Measurements from ENCODE around the gene RPS6KL1. TPM values are rescaled to one million over a fixed set of nuclear protein-coding genes. Genes with fewer than 3 reads are reported as not detected.

RPS6KL1 gene
- total RNA-seq, 5 donors from 2014 or later (not counting 1 experiment from before 2014, with no cell fraction given), result 3.2 to 15.3 (median 6.2) TPM

DNA sequence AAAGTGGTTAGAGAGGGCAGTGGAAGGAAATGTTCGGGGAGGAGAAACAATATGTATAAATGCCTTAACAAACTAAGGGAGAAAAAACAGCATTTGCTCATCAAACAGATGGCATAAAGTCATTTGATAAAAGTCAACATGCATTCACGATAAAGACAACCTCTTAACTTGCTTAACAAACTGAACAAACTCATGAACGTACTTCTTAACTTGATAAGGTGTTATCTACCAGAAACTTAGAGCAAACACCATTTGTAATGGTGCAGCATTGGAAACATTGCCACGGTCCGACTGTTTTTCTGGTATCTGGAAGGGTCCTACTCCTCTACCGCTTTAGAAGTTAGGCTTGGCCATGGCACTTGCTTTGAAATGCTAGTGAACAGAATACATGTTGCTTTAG is 4.2 kb upstream of the RPS6KL1 start:
- ChIA-PET POLR2A (no interaction called here), CTCF (no interaction called here)
- Histone ChIP-seq H3K27ac (ENCODE audit: low read length) (no peak overlapping the region), H3K4me1 (ENCODE audit: control insufficient read depth in 1 of 2, extremely low read depth in 1 of 2, insufficient read depth in 2 of 2, low read length in 2 of 2) (peaks cover 3 to 12% of the 10 kb centered on the region in 2 experiments), H3K36me3 (ENCODE audit: control insufficient read depth in 2 of 2, extremely low read depth in 1 of 2, insufficient read depth in 1 of 2, low read length in 1 of 2) (no peaks in the 10 kb centered on the region), H3K27me3 (replicated peaks in 1 of 2; ENCODE audit: control insufficient read depth in 2 of 2, extremely low read depth in 1 of 2, insufficient read depth in 2 of 2, low read length in 1 of 2) (peaks cover 0 to 31% of the 10 kb centered on the region in 2 experiments), H3K4me3 (ENCODE audit: control insufficient read depth in 1 of 2, extremely low read depth in 1 of 2, low read length in 1 of 2) (no peak overlapping the region), H3K9me3 (no peaks in the 10 kb centered on the region)
- H3K36me3 Mint-ChIP-seq, result no peaks in the 10 kb centered on the region
- H3K4me3 Mint-ChIP-seq, result no peak overlapping the region
- H3K4me1 Mint-ChIP-seq, result peaks cover 11 to 17% (median 14%) of the 10 kb centered on the region in 3 donors
- WGBS (ENCODE audit: insufficient coverage), result 93% methylated on average over 3 of the region's 6 CpGs
- DNase-seq (no peak), ATAC-seq (replicated peaks in 1 of 4) (no peak)
- H3K27ac Mint-ChIP-seq, result no peak overlapping the region
- peaks cover 3 to 9% of the 10 kb centered on the region in 2 donors for H3K27me3 Mint-ChIP-seq
- H3K9me3 Mint-ChIP-seq, result no peaks in the 10 kb centered on the region

DNA sequence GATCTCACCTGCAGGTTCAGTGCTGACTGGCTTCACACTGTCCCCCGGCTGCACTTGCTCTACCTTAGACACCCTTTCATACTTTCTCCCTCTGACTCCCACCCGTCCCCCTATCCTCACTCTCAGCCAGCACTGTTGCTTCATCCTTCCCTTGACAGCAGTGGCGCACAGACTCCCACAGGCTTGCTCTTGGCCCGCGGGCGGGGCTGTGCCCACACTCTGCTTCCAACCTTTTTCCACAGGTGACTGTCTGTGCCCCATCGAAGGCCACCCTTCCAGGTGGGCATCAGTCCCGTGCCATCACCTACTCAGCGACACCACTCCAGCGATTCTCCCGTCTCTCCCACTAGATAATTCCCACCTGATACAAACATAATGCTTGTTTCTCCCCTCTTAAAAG is 1.0 kb upstream of the RPS6KL1 start:
- ATAC-seq (replicated peaks in 1 of 4) (no peak), DNase-seq (no peak)
- ChIA-PET POLR2A (no interaction called here), CTCF (interaction anchor here (0.7 to 1.5 kb wide), 3 partner anchors 19 to 1417 kb away, joined by 3 to 10 read pairs (median 5); no protein-coding TSS in a partner anchor)
- 90% methylated on average over 11 of the region's 11 CpGs for WGBS (ENCODE audit: insufficient coverage)
- Mint-ChIP-seq H3K36me3 (no peaks in the 10 kb centered on the region), H3K4me3 (peak overlapping the region in 1 of 3 donors; percentile 72), H3K27me3 (peaks cover 3 to 7% of the 10 kb centered on the region in 2 donors), H3K27ac (peak overlapping the region in 1 of 2 donors; percentile 43), H3K4me1 (peaks cover 14 to 17% (median 16%) of the 10 kb centered on the region in 3 donors), H3K9me3 (no peaks in the 10 kb centered on the region)
- Histone ChIP-seq H3K36me3 (ENCODE audit: control insufficient read depth in 2 of 2, extremely low read depth in 1 of 2, insufficient read depth in 1 of 2, low read length in 1 of 2) (no peaks in the 10 kb centered on the region), H3K4me1 (ENCODE audit: control insufficient read depth in 1 of 2, extremely low read depth in 1 of 2, insufficient read depth in 2 of 2, low read length in 2 of 2) (peaks cover under 1 to 12% of the 10 kb centered on the region in 2 experiments), H3K27me3 (replicated peaks in 1 of 2; ENCODE audit: control insufficient read depth in 2 of 2, extremely low read depth in 1 of 2, insufficient read depth in 2 of 2, low read length in 1 of 2) (peaks cover 0 to 23% of the 10 kb centered on the region in 2 experiments), H3K9me3 (no peaks in the 10 kb centered on the region), H3K4me3 (ENCODE audit: control insufficient read depth in 1 of 2, extremely low read depth in 1 of 2, low read length in 1 of 2) (no peak overlapping the region), H3K27ac (ENCODE audit: low read length) (no peak overlapping the region)

DNA sequence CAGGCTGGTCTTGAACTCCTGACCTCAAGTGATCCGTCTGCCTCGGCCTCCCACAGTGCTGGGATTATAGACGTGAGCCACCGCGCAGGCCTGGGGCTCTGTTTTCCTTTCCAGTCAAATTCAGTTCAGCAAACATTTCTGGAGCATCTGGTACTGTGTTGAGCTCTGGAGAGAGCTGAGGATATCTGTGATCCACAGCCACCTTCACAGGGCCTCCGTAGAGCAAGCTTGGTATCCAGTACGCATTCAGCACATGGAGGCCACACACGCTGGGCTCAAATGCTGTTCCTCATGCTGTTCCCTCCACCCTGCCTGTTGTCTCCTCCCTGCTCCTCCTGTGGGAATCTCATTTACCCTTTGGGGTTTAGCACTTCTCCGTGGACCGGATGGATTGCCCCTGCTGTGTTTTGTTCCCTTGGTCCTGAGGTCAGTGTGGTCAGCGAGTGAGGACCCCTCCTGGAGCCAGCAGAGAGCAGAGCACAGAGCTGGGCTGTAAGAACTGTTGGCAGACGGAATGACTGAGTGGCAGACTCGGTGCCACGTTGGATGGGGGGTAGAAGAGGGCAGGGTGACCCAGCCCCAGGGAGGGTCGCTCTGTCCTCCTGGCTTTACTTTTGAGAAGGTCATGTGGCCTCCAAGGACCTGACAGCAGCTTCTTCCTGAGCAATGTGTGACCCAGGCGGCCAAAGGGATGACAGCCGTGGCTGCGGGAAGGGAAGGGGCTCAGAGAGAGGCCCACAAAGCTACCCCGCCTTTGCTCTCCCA is 891 bp downstream of the RPS6KL1 start:
- Histone ChIP-seq H3K4me3 (ENCODE audit: control insufficient read depth in 1 of 2, extremely low read depth in 1 of 2, low read length in 1 of 2) (peak overlapping the region in 1 of 2 donors; percentile 38), H3K27ac (ENCODE audit: low read length) (no peak overlapping the region), H3K36me3 (ENCODE audit: control insufficient read depth in 2 of 2, extremely low read depth in 1 of 2, insufficient read depth in 1 of 2, low read length in 1 of 2) (no peaks in the 10 kb centered on the region), H3K4me1 (ENCODE audit: control insufficient read depth in 1 of 2, extremely low read depth in 1 of 2, insufficient read depth in 2 of 2, low read length in 2 of 2) (peaks cover 0 to 12% of the 10 kb centered on the region in 2 experiments), H3K27me3 (replicated peaks in 1 of 2; ENCODE audit: control insufficient read depth in 2 of 2, extremely low read depth in 1 of 2, insufficient read depth in 2 of 2, low read length in 1 of 2) (peaks cover 0 to 23% of the 10 kb centered on the region in 2 experiments), H3K9me3 (no peaks in the 10 kb centered on the region)
- DNase-seq (no peak), ATAC-seq (replicated peaks in 1 of 4) (no peak)
- Mint-ChIP-seq H3K27me3 (peaks cover 3 to 7% of the 10 kb centered on the region in 2 donors), H3K4me1 (peaks cover 13 to 19% (median 15%) of the 10 kb centered on the region in 3 donors), H3K36me3 (no peaks in the 10 kb centered on the region), H3K27ac (no peak overlapping the region), H3K9me3 (no peaks in the 10 kb centered on the region), H3K4me3 (peak overlapping the region; percentile 66 to 76 (median 72))
- 86% methylated on average over 14 of the region's 19 CpGs for WGBS (ENCODE audit: insufficient coverage)
- POLR2A ChIA-PET, result interaction anchor here in 1 of 2 donors (0.8 to 1.6 kb wide), 2 partner anchors 40 to 83 kb away, joined by 5 read pairs; no protein-coding TSS in a partner anchor
- CTCF ChIA-PET, result interaction anchor here (1.5 to 1.6 kb wide), 2 partner anchors 25 to 61 kb away, joined by 6 to 10 read pairs; no protein-coding TSS in a partner anchor

DNA sequence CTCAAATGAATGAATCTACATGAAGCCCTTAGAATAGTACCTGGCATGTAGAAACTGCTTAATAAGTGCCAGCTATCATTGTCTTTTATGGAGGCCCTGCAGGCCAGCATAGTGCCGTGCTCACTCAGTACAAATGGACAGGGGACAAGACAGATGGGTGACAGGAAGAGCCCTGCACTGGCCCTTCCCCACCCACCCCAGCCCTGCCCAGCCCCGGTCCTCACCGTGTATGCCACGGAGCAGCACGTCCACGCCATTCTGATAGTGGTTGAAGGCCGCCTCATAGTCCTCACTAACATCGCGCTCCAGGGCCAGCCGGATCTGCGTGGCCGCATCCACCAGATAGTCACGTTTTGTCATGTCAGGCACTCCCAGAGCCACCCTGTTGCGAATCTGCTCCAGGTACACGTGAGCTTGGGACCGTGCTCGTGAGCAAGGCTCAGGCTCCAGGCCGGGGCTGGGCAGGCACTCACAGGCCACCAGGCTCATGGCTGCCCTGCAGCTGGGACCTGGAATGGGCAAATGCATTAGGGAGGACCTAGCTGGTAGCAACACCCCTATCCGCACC is 1.9 kb downstream of the RPS6KL1 start:
- no peak overlapping the region for H3K27ac ChIP-seq (ENCODE audit: low read length)
- ATAC-seq (replicated peaks in 1 of 4) (no peak), DNase-seq (no peak)
- no peak overlapping the region for H3K4me3 ChIP-seq (ENCODE audit: control insufficient read depth in 1 of 2, extremely low read depth in 1 of 2, low read length in 1 of 2)
- 91% methylated on average over 18 of the region's 19 CpGs for WGBS (ENCODE audit: insufficient coverage)
- peaks cover 3 to 4% of the 10 kb centered on the region in 2 donors for H3K27me3 Mint-ChIP-seq
- H3K4me1 ChIP-seq (ENCODE audit: control insufficient read depth in 1 of 2, extremely low read depth in 1 of 2, insufficient read depth in 2 of 2, low read length in 2 of 2), result peaks cover 0 to 12% of the 10 kb centered on the region in 2 experiments
- no peaks in the 10 kb centered on the region for H3K36me3 Mint-ChIP-seq
- CTCF ChIA-PET, result interaction anchor here (0.6 to 1.6 kb wide), 5 partner anchors 11 to 605 kb away, joined by 3 to 6 read pairs (median 3); no protein-coding TSS in a partner anchor
- no peaks in the 10 kb centered on the region for H3K9me3 Mint-ChIP-seq
- H3K4me3 Mint-ChIP-seq, result no peak overlapping the region
- no peak overlapping the region for H3K27ac Mint-ChIP-seq
- peaks cover 0 to 20% of the 10 kb centered on the region in 2 experiments for H3K27me3 ChIP-seq (replicated peaks in 1 of 2; ENCODE audit: control insufficient read depth in 2 of 2, extremely low read depth in 1 of 2, insufficient read depth in 2 of 2, low read length in 1 of 2)
- H3K9me3 ChIP-seq, result no peaks in the 10 kb centered on the region
- H3K4me1 Mint-ChIP-seq, result peaks cover 13 to 19% (median 15%) of the 10 kb centered on the region in 3 donors
- POLR2A ChIA-PET, result interaction anchor here (0.5 to 0.6 kb wide), 4 partner anchors 69 to 618 kb away, joined by 3 to 5 read pairs (median 4); no protein-coding TSS in a partner anchor
- H3K36me3 ChIP-seq (ENCODE audit: control insufficient read depth in 2 of 2, extremely low read depth in 1 of 2, insufficient read depth in 1 of 2, low read length in 1 of 2), result no peaks in the 10 kb centered on the region

DNA sequence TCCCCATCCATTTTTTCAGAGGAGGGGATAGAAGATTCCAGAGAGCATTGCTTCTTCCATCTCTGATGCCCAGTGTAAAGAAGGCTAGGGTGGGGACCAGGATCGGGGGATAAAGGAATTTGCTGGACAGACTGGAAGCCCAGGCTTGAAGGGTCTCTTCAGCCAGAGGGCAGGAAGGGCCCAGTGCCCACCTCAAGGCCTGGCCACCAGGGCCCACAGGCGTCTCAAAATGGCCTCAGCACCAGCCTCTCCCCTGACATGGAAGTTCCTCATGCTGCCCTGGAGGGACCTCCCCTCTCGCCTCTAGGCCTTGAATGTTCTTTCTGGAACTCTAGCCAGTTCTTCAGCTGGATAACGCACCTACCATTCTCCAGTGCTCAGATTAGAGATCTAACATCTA is 2.8 kb downstream of the RPS6KL1 start:
- Mint-ChIP-seq H3K9me3 (no peaks in the 10 kb centered on the region), H3K36me3 (no peaks in the 10 kb centered on the region), H3K4me3 (no peak overlapping the region), H3K4me1 (peaks cover 13 to 19% (median 15%) of the 10 kb centered on the region in 3 donors), H3K27ac (no peak overlapping the region), H3K27me3 (peaks cover 0 to 3% of the 10 kb centered on the region in 2 donors)
- ChIA-PET CTCF (interaction anchor here in 1 of 2 donors (1.5 kb wide), 1 partner anchor 59 kb away, joined by 3 read pairs; no protein-coding TSS in a partner anchor), POLR2A (interaction anchor here in 1 of 2 donors (0.8 kb wide), 1 partner anchor 713 kb away, joined by 4 read pairs; no protein-coding TSS in a partner anchor)
- 89% methylated on average over 4 of the region's 4 CpGs for WGBS (ENCODE audit: insufficient coverage)
- Histone ChIP-seq H3K9me3 (no peaks in the 10 kb centered on the region), H3K27ac (ENCODE audit: low read length) (no peak overlapping the region), H3K27me3 (replicated peaks in 1 of 2; ENCODE audit: control insufficient read depth in 2 of 2, extremely low read depth in 1 of 2, insufficient read depth in 2 of 2, low read length in 1 of 2) (peaks cover 0 to 17% of the 10 kb centered on the region in 2 experiments), H3K4me1 (ENCODE audit: control insufficient read depth in 1 of 2, extremely low read depth in 1 of 2, insufficient read depth in 2 of 2, low read length in 2 of 2) (peaks cover 0 to 12% of the 10 kb centered on the region in 2 experiments), H3K4me3 (ENCODE audit: control insufficient read depth in 1 of 2, extremely low read depth in 1 of 2, low read length in 1 of 2) (no peak overlapping the region), H3K36me3 (ENCODE audit: control insufficient read depth in 2 of 2, extremely low read depth in 1 of 2, insufficient read depth in 1 of 2, low read length in 1 of 2) (no peaks in the 10 kb centered on the region)
- ATAC-seq (replicated peaks in 1 of 4) (no peak), DNase-seq (no peak)
